ENCODE measurements around the gene KLF9.

Gene KLF9

DNA sequence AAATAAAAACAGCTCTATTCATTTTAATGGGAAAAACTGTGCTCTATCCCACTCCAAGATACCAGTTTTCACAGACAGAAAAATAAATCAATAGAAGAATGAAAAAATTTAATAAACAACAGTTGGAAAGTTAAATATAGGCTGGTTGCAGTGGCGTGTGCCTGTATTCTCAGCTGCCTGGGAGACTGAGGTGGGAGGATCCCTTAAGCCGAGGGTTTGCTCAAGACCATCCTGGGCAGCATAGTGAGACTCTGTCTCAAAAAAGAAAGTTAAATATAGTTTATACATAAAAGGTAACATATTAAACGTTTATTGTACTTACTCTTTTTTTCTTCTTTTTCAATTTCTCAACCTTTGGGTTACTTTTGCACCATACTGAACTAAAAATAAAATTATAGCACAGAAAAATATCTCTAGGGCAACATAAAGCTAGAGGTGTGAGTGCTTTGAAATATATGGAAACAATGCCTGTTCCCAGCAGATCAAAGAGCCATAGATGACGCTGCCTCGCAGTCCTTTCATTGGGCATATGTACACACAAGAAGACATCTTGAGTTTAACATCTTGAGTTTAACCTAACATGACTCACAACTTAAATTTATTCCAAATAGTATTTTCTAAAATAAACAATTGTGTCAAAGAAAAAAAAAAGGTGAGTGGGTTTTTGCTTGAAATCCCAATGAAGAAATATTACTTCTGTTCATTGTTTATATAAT is 25.7 kb upstream of the KLF9 start:
- TF ChIP-seq, protein P1, sequence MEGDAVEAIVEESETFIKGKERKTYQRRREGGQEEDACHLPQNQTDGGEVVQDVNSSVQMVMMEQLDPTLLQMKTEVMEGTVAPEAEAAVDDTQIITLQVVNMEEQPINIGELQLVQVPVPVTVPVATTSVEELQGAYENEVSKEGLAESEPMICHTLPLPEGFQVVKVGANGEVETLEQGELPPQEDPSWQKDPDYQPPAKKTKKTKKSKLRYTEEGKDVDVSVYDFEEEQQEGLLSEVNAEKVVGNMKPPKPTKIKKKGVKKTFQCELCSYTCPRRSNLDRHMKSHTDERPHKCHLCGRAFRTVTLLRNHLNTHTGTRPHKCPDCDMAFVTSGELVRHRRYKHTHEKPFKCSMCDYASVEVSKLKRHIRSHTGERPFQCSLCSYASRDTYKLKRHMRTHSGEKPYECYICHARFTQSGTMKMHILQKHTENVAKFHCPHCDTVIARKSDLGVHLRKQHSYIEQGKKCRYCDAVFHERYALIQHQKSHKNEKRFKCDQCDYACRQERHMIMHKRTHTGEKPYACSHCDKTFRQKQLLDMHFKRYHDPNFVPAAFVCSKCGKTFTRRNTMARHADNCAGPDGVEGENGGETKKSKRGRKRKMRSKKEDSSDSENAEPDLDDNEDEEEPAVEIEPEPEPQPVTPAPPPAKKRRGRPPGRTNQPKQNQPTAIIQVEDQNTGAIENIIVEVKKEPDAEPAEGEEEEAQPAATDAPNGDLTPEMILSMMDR (IDR thresholded peaks at IDR 0.05; ENCODE audit: insufficient read depth, low read depth, low read length, missing control alignments): no peak
- H3K4me3 ChIP-seq (ENCODE audit: low read length): no peak overlapping the region
- no peak for DNase-seq (ENCODE audit: low read depth)

DNA sequence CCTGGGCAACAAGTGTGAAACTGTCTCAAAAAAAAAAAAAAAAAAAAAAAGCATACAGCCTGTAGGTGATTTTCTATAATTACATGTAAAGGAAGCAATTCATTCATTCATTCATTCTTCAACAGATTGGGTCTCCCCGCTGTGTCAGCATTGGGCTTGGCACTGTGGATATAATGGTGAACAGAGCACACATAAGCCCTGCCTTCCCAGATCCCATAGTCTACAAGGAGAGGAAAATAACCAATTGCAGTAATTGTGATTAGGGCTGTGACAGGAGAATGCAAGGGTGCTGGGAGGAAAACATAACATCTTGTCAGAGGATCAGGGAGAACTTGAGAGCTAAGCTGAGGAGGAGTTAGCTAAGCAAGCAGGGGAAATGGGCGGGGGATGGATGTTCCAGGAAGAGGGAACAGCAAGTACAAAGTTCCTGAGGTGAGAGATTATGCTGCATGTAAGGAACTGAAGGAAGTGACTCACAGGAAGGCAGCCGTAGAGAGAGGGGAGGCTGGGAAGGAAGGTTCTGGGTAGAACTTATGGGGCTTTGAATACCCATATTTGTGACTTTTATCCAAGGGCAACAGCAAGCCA is 24.0 kb upstream of the KLF9 start:
- no peak overlapping the region for H3K4me3 ChIP-seq (ENCODE audit: low read length)
- peak; percentile 74 for DNase-seq (ENCODE audit: low read depth)
- TF ChIP-seq, protein P1 (IDR thresholded peaks at IDR 0.05; ENCODE audit: insufficient read depth, low read depth, low read length, missing control alignments): no peak

DNA sequence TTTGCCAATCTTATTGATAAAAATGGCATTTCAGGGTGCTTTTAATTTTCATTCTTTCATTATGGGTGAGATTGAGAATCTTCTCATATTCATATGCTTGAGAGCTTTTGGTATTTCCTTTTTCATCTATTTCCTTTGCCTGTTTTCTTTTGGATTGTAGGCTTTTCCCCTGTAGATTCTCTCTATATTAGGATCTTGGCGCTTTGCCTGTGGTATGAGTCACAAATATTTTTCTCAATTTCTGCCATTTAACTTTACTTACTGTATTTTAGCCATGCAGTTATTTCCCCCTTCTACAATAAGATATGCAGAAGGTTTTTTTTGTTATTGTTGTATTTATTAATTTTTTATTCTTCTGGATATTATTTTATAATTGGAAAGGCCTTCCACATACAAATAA is 21.5 kb upstream of the KLF9 start:
- H3K4me3 ChIP-seq (ENCODE audit: low read length): no peak overlapping the region
- TF ChIP-seq, protein P1 (IDR thresholded peaks at IDR 0.05; ENCODE audit: insufficient read depth, low read depth, low read length, missing control alignments): no peak
- peak; percentile 41 for DNase-seq (ENCODE audit: low read depth)

DNA sequence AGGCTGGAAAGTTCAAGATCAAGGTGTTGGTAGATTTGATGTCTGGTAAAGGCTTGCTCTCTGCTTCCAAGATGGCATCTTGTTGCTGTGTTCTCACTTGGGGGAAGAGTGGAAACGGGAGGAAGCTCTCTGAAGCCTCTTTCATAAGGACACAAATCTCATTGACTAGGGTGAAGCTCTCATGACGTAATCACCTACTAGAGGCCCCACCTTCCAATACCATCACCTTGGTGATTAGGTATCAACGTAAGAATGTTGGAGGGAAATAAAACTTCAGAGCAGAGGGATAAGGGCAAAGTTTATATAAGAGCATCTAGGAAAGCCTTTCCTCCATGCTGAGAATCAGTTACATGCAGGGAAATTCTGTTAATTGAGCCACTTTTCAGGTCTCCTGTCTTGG is 15.4 kb upstream of the KLF9 start:
- H3K4me3 ChIP-seq (ENCODE audit: low read length): no peak overlapping the region
- no peak for DNase-seq (ENCODE audit: low read depth)
- TF ChIP-seq, protein P1 (IDR thresholded peaks at IDR 0.05; ENCODE audit: insufficient read depth, low read depth, low read length, missing control alignments): no peak

DNA sequence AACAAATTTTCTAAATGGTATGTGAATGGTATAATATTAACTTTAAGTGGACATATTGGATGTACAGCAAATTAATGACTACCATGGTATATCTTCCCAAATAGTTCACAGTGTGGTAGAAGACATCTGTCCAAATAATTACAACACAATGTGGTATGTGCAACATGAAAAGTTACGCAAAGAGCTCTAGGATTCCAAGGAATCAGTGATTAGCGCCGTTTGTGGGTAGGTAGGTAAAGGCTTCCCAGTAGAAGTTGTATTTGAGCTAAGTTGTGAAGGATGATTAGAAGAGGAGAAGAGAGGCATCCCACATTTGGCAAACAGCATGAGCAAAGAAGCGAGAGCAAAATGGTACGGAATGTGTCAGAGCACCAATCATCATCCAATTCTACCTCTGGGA is 14.3 kb upstream of the KLF9 start:
- TF ChIP-seq, protein P1 (IDR thresholded peaks at IDR 0.05; ENCODE audit: insufficient read depth, low read depth, low read length, missing control alignments): no peak
- no peak for DNase-seq (ENCODE audit: low read depth)
- no peak overlapping the region for H3K4me3 ChIP-seq (ENCODE audit: low read length)

DNA sequence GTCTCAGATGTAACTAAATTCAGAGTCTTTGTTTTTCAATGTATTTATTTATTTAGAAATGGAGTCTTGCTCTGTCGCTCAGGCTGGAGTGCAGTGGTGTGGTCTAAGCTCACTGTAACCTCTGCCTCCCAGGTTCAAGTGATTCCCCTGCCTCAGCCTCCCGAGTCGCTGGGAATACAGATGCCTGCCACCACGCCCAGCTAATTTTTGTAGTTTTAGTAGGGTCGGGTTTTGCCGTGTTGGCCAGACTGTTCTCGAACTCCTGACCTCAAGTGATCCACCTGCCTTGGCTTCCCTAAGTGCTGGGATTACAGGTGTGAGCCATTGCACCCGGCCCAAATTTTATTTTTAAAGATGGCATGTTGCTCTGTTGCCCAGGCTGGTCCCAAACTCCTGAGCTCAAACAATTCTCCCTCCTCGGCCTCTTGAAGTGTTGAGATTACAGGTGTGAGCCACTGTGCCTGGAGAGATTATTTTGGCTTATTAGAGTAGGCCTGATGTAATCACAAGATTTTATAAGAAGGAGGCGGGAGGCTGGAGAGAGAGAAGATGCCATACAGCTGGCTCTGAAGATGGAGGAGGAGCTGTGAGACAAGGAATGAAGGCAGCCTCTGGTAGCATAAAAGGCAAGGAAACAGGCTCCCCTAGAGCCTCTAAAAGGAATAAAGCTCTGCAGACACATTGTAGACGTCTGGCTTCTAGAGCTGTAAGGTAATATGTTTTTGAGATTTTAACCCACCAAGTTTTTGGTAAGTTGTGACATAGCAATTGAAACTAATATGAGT is 12.9 kb upstream of the KLF9 start:
- no peak overlapping the region for H3K4me3 ChIP-seq (ENCODE audit: low read length)
- TF ChIP-seq, protein P1 (IDR thresholded peaks at IDR 0.05; ENCODE audit: insufficient read depth, low read depth, low read length, missing control alignments): no peak
- DNase-seq (ENCODE audit: low read depth): no peak

Data from epithelial cell of esophagus (primary cell).